ENCODE data around the gene BCL2L12. TPM values are rescaled to one million over a fixed set of nuclear protein-coding genes. Genes with fewer than 3 reads are reported as not detected.
A peak's percentile ranks its signal among the peaks of the same experiment; 100 is the strongest.

Gene BCL2L12
- total and polyA plus RNA-seq, 3 experiments from 2014 or later, result 18.9 to 70.9 (median 68.2) TPM

GRCh38 chr19:49662011-49662410 is 3.7 kb upstream of the BCL2L12 start:
- H3K9me3 ChIP-seq (ENCODE audit: low read length), result no peaks in the 10 kb centered on the region
- Mint-ChIP-seq H3K4me1 (peaks cover 28 to 54% (median 33%) of the 10 kb centered on the region in 3 donors), H3K9me3 (no peaks in the 10 kb centered on the region), H3K36me3 (peaks cover 0 to 76% (median 4%) of the 10 kb centered on the region in 3 donors), H3K27me3 (no peaks in the 10 kb centered on the region), H3K27ac (peak overlapping the region in 4 of 8 donors; percentile 8 to 61 (median 27)), H3K4me3 (peak overlapping the region in 3 of 7 donors; percentile 10 to 48 (median 11))
- H3K36me3 ChIP-seq (ENCODE audit: insufficient read depth, low read length), result peaks cover 33% of the 10 kb centered on the region
- H3K4me1 ChIP-seq (ENCODE audit: insufficient read depth, low read length), result peaks cover 29% of the 10 kb centered on the region
- H3K4me3 ChIP-seq (ENCODE audit: low read length), result no peak overlapping the region
- H3K27ac ChIP-seq (ENCODE audit: low read depth, low read length), result no peak overlapping the region
- DNase-seq, result no peak
- H3K27me3 ChIP-seq (ENCODE audit: insufficient read depth, low read length, poor library complexity, severe bottlenecking), result no peaks in the 10 kb centered on the region
- POLR2A ChIA-PET, result interaction anchor here (3.9 kb wide), 1 partner anchor 20 kb away, joined by 61 read pairs; the partner anchor contains the start of genes RRAS and SCAF1
- CTCF ChIA-PET, result no interaction called here

GRCh38 chr19:49663224-49663623 is 2.5 kb upstream of the BCL2L12 start:
- Histone ChIP-seq H3K27me3 (ENCODE audit: insufficient read depth, low read length, poor library complexity, severe bottlenecking) (no peaks in the 10 kb centered on the region), H3K27ac (ENCODE audit: low read depth, low read length) (peak overlapping the region; percentile 77), H3K9me3 (ENCODE audit: low read length) (no peaks in the 10 kb centered on the region), H3K4me1 (ENCODE audit: insufficient read depth, low read length) (peaks cover 29% of the 10 kb centered on the region), H3K36me3 (ENCODE audit: insufficient read depth, low read length) (peaks cover 33% of the 10 kb centered on the region), H3K4me3 (ENCODE audit: low read length) (peak overlapping the region; percentile 99)
- ChIA-PET POLR2A (interaction anchor here (0.7 to 3.9 kb wide), 5 partner anchors 11 to 671 kb away, joined by 4 to 61 read pairs (median 14); partner anchors contain the start of genes PRMT1, RRAS and SCAF1), CTCF (interaction anchor here (1.4 to 3.7 kb wide), 3 partner anchors 11 to 22 kb away, joined by 3 to 26 read pairs (median 13); partner anchors contain the start of genes RRAS and SCAF1)
- H3K4me1 Mint-ChIP-seq, result peaks cover 31 to 55% (median 40%) of the 10 kb centered on the region in 3 donors
- peak overlapping the region; percentile 74 to 100 (median 98) for H3K27ac Mint-ChIP-seq
- peak overlapping the region; percentile 95 to 99 (median 97) for H3K4me3 Mint-ChIP-seq
- H3K27me3 Mint-ChIP-seq, result no peaks in the 10 kb centered on the region
- no peak for DNase-seq
- H3K9me3 Mint-ChIP-seq, result no peaks in the 10 kb centered on the region
- H3K36me3 Mint-ChIP-seq, result peaks cover 0 to 70% (median 4%) of the 10 kb centered on the region in 3 donors

GRCh38 chr19:49664171-49665035 is 1.3 kb upstream of the BCL2L12 start:
- POLR2A ChIA-PET, result interaction anchor here (0.6 to 3.9 kb wide), 13 partner anchors 10 to 672 kb away, joined by 3 to 61 read pairs (median 4); partner anchors contain the start of genes NOSIP, PRMT1, PRRG2 and RRAS
- Mint-ChIP-seq H3K9me3 (no peaks in the 10 kb centered on the region), H3K27ac (peak overlapping the region; percentile 74 to 100 (median 98)), H3K4me1 (peaks cover 31 to 52% (median 40%) of the 10 kb centered on the region in 3 donors), H3K36me3 (peaks cover 0 to 60% (median 4%) of the 10 kb centered on the region in 3 donors), H3K4me3 (peak overlapping the region; percentile 95 to 99 (median 97)), H3K27me3 (no peaks in the 10 kb centered on the region)
- DNase-seq, result peak; percentile 82 to 96 (median 89)
- H3K4me3 ChIP-seq (ENCODE audit: low read length), result peak overlapping the region; percentile 99
- peaks cover 25% of the 10 kb centered on the region for H3K36me3 ChIP-seq (ENCODE audit: insufficient read depth, low read length)
- CTCF ChIA-PET, result interaction anchor here (0.8 to 3.7 kb wide), 6 partner anchors 10 to 159 kb away, joined by 3 to 26 read pairs (median 5); partner anchors contain the start of genes RRAS and SCAF1
- no peaks in the 10 kb centered on the region for H3K27me3 ChIP-seq (ENCODE audit: insufficient read depth, low read length, poor library complexity, severe bottlenecking)
- no peaks in the 10 kb centered on the region for H3K9me3 ChIP-seq (ENCODE audit: low read length)
- H3K4me1 ChIP-seq (ENCODE audit: insufficient read depth, low read length), result peaks cover 29% of the 10 kb centered on the region
- H3K27ac ChIP-seq (ENCODE audit: low read depth, low read length), result peak overlapping the region; percentile 77

- no peak for DNase-seq
- H3K4me3 Mint-ChIP-seq, result peak overlapping the region; percentile 95 to 99 (median 97)
- H3K27me3 Mint-ChIP-seq, result no peaks in the 10 kb centered on the region
- POLR2A ChIA-PET, result interaction anchor here (0.6 to 3.9 kb wide), 11 partner anchors 10 to 170 kb away, joined by 3 to 61 read pairs (median 4); partner anchors contain the start of genes NOSIP, PRMT1, PRRG2 and RRAS
- H3K4me3 ChIP-seq (ENCODE audit: low read length), result peak overlapping the region; percentile 99
- CTCF ChIA-PET, result interaction anchor here (1.6 to 3.7 kb wide), 3 partner anchors 10 to 118 kb away, joined by 4 to 26 read pairs (median 13); partner anchors contain the start of genes RRAS and SCAF1
- H3K36me3 Mint-ChIP-seq, result peaks cover 0 to 59% (median 2%) of the 10 kb centered on the region in 3 donors
- H3K27ac ChIP-seq (ENCODE audit: low read depth, low read length), result peak overlapping the region; percentile 77
- H3K4me1 Mint-ChIP-seq, result peaks cover 31 to 49% (median 40%) of the 10 kb centered on the region in 3 donors
- no peaks in the 10 kb centered on the region for H3K9me3 ChIP-seq (ENCODE audit: low read length)
- H3K9me3 Mint-ChIP-seq, result no peaks in the 10 kb centered on the region
- H3K27me3 ChIP-seq (ENCODE audit: insufficient read depth, low read length, poor library complexity, severe bottlenecking), result no peaks in the 10 kb centered on the region
- peaks cover 29% of the 10 kb centered on the region for H3K4me1 ChIP-seq (ENCODE audit: insufficient read depth, low read length)
- H3K36me3 ChIP-seq (ENCODE audit: insufficient read depth, low read length), result peaks cover 21% of the 10 kb centered on the region
- peak overlapping the region; percentile 74 to 100 (median 98) for H3K27ac Mint-ChIP-seq
Measured at GRCh38 chr19:49665036-49665350, 740 bp upstream of the BCL2L12 start.

- CTCF ChIA-PET, result interaction anchor here (2.9 to 3.7 kb wide), 2 partner anchors 8 to 25 kb away, joined by 13 to 26 read pairs; partner anchors contain the start of genes RRAS and SCAF1
- H3K4me3 ChIP-seq (ENCODE audit: low read length), result peak overlapping the region; percentile 99
Measured at GRCh38 chr19:49666120-49666444, 349 bp downstream of the BCL2L12 start.

GRCh38 chr19:49667473-49667872 is 1.7 kb downstream of the BCL2L12 start:
- Histone ChIP-seq H3K27me3 (ENCODE audit: insufficient read depth, low read length, poor library complexity, severe bottlenecking) (no peaks in the 10 kb centered on the region), H3K9me3 (ENCODE audit: low read length) (no peaks in the 10 kb centered on the region), H3K36me3 (ENCODE audit: insufficient read depth, low read length) (peaks cover 4% of the 10 kb centered on the region), H3K27ac (ENCODE audit: low read depth, low read length) (peak overlapping the region; percentile 77), H3K4me1 (ENCODE audit: insufficient read depth, low read length) (peaks cover 27% of the 10 kb centered on the region), H3K4me3 (ENCODE audit: low read length) (no peak overlapping the region)
- no peak for DNase-seq
- H3K27ac Mint-ChIP-seq, result peak overlapping the region in 4 of 8 donors; percentile 17 to 74 (median 62)
- peaks cover 0 to 41% (median 0%) of the 10 kb centered on the region in 3 donors for H3K36me3 Mint-ChIP-seq
- POLR2A ChIA-PET, result interaction anchor here (0.5 kb wide), 1 partner anchor 223 kb away, joined by 6 read pairs; no protein-coding TSS in a partner anchor
- H3K4me3 Mint-ChIP-seq, result peak overlapping the region in 6 of 7 donors; percentile 47 to 98 (median 88)
- CTCF ChIA-PET, result interaction anchor here (0.8 kb wide), 1 partner anchor 9 kb away, joined by 3 read pairs; no protein-coding TSS in a partner anchor
- no peaks in the 10 kb centered on the region for H3K27me3 Mint-ChIP-seq
- peaks cover 34 to 45% (median 44%) of the 10 kb centered on the region in 3 donors for H3K4me1 Mint-ChIP-seq
- no peaks in the 10 kb centered on the region for H3K9me3 Mint-ChIP-seq

More at GRCh38 chr19:49666120-49666444, 349 bp downstream of the BCL2L12 start:
- Histone ChIP-seq H3K36me3 (ENCODE audit: insufficient read depth, low read length) (peaks cover 16% of the 10 kb centered on the region), H3K27me3 (ENCODE audit: insufficient read depth, low read length, poor library complexity, severe bottlenecking) (no peaks in the 10 kb centered on the region), H3K9me3 (ENCODE audit: low read length) (no peaks in the 10 kb centered on the region), H3K4me1 (ENCODE audit: insufficient read depth, low read length) (peaks cover 29% of the 10 kb centered on the region), H3K27ac (ENCODE audit: low read depth, low read length) (peak overlapping the region; percentile 77)
- no peak for DNase-seq
- Mint-ChIP-seq H3K27me3 (no peaks in the 10 kb centered on the region), H3K9me3 (no peaks in the 10 kb centered on the region), H3K4me3 (peak overlapping the region; percentile 95 to 99 (median 97)), H3K27ac (peak overlapping the region; percentile 74 to 100 (median 98)), H3K36me3 (peaks cover 0 to 53% (median 0%) of the 10 kb centered on the region in 3 donors), H3K4me1 (peaks cover 28 to 42% (median 40%) of the 10 kb centered on the region in 3 donors)
- POLR2A ChIA-PET, result interaction anchor here (1.2 to 3.9 kb wide), 4 partner anchors 9 to 171 kb away, joined by 3 to 61 read pairs (median 20); partner anchors contain the start of genes PRMT1, RRAS and SCAF1

- Histone ChIP-seq H3K9me3 (ENCODE audit: low read length) (no peaks in the 10 kb centered on the region), H3K36me3 (ENCODE audit: insufficient read depth, low read length) (no peaks in the 10 kb centered on the region), H3K4me1 (ENCODE audit: insufficient read depth, low read length) (peaks cover 12% of the 10 kb centered on the region), H3K27ac (ENCODE audit: low read depth, low read length) (no peak overlapping the region), H3K4me3 (ENCODE audit: low read length) (no peak overlapping the region), H3K27me3 (ENCODE audit: insufficient read depth, low read length, poor library complexity, severe bottlenecking) (no peaks in the 10 kb centered on the region)
- H3K36me3 Mint-ChIP-seq, result peaks cover 0 to 25% (median 0%) of the 10 kb centered on the region in 3 donors
- no peak for DNase-seq
- H3K27me3 Mint-ChIP-seq, result no peaks in the 10 kb centered on the region
- peaks cover 18 to 29% (median 28%) of the 10 kb centered on the region in 3 donors for H3K4me1 Mint-ChIP-seq
- POLR2A ChIA-PET, result interaction anchor here (0.7 kb wide), 1 partner anchor 260 kb away, joined by 7 read pairs; the partner anchor contains the start of gene NUP62
- H3K4me3 Mint-ChIP-seq, result peak overlapping the region in 1 of 7 donors; percentile 80
- H3K9me3 Mint-ChIP-seq, result no peaks in the 10 kb centered on the region
- peak overlapping the region in 1 of 8 donors; percentile 54 for H3K27ac Mint-ChIP-seq
- CTCF ChIA-PET, result interaction anchor here (1.5 to 1.6 kb wide), 2 partner anchors 46 to 164 kb away, joined by 3 to 4 read pairs; no protein-coding TSS in a partner anchor
Measured at GRCh38 chr19:49669516-49669915, 3.8 kb downstream of the BCL2L12 start.
